Astrocyte of the spinal cord (primary cell): ENCODE data around the gene TFR2.

Experiments used
- DNase-seq: peaks from one replicate; pipeline ENCODE4 v3.0.0; 2011; ENCODE audit warnings: low read depth, low spot score
- H3K4me3 ChIP-seq: 2 replicates; pipeline ENCODE4 v1.5.1; 2011; ENCODE audit warnings: low read depth, mild to moderate bottlenecking, low read length, moderate library complexity
- CTCF ChIP-seq: IDR thresholded peaks from 2 replicates; pipeline ENCODE4 v1.5.1; 2012; ENCODE audit warnings: low read depth, mild to moderate bottlenecking, low read length, inconsistent platforms
- in situ Hi-C: cut with HindIII; loops from 2 replicates; pipeline ENCODE4 v1.10.0; 2017; ENCODE audit warnings: low sequenced_read_pairs

Gene TFR2

DNA sequence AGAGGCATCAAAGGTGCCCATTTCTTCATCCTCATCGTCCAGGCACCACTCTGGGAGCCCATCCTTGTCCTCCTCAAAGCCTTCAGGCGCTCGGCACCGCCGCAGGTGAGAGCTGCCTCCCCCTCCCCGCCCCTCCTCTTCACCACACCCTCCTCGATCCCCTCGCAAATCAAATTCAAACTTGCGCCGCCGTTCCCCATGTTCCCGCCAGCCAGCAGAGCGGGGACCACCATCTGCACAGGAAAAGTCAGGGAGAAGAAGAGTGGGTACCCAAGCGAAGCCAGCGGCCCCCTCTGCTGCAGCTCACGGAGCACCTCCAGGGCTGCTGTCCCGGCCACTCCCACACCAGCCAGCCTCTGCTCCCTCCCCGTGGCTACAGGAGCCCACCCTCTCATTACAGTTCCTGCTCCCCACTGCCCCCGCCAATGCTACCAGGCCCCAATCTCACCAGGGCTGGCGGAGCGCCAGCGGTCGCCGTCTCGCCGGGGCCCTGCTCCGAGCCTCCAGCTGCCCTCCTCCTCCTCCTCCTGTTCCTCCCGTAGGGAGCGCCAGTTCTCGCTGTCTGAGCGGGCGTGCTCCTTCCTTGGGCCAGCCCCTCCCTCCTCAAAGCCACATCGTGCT, 45.0 kb upstream of the TFR2 start:
- no peak for TF ChIP-seq CTCF
- in situ Hi-C loops = no loop called here
- H3K4me3 ChIP-seq = no peak overlapping the region

GRCh38 chr7:100685631-100686145, 44.3 kb upstream of the TFR2 start:
- H3K4me3 ChIP-seq = no peak overlapping the region

More for the DNA sequence above, 45.0 kb upstream of the TFR2 start:
- no peak for DNase-seq

DNA sequence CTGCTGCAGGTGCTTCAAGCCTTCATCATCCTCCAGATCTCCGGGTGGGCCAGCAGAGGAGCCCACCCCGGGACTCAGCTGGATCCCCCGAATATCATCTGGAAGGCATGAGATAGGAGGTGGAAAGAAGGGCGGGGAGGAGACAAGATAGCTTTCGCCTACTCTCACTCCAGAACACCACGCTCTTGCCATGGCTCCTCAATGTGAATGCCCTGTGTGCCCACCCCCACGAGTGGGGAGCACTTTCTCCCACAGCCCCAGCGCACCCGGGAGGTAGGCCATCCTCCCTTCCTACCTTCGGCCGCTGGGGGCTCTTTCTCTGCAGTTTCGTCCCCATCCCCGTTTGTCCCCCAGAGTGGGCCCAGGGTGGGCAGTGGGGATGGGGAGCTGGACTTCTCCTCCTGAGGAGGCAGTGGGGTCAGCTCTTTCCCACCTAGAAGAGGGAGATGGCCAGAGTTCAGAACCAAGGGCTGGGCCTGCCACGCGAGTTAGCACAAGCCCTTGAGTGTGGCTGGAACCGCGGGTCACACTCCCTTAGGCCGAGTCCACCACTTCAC, 43.8 kb upstream of the TFR2 start:
- H3K4me3 ChIP-seq = no peak overlapping the region
- no peak for DNase-seq
- in situ Hi-C loops = no loop called here
- no peak for TF ChIP-seq CTCF

More at GRCh38 chr7:100685631-100686145, 44.3 kb upstream of the TFR2 start:
- in situ Hi-C loops = no loop called here
- no peak for TF ChIP-seq CTCF
- no peak for DNase-seq

DNA sequence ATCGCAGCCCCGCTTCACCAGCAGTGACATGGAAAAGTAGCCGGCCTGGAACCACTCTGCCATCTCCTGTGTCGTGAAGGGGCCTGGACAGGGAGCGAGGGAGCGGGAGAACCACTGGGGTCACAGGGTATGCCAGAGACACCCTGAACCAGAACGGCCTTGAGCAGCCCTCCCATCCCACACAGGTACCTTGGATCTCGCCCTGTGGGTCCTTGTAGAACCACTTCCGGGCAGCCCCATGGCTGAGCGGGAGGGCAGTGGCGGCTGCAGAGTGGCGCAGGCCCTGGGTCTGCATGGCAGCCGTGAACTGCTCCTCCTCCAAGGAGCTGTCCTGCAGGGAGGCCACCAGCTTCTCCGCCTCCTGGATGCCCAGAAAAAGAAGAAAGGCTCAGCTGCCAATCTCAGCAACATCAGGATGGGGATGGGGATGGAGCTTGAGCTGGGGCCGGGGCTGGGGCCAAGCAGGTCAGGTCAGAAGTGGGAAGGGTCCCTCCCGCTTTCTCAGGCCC, 43.2 kb upstream of the TFR2 start:
- H3K4me3 ChIP-seq = no peak overlapping the region
- no peak for TF ChIP-seq CTCF
- no peak for DNase-seq
- in situ Hi-C loops = no loop called here

DNA sequence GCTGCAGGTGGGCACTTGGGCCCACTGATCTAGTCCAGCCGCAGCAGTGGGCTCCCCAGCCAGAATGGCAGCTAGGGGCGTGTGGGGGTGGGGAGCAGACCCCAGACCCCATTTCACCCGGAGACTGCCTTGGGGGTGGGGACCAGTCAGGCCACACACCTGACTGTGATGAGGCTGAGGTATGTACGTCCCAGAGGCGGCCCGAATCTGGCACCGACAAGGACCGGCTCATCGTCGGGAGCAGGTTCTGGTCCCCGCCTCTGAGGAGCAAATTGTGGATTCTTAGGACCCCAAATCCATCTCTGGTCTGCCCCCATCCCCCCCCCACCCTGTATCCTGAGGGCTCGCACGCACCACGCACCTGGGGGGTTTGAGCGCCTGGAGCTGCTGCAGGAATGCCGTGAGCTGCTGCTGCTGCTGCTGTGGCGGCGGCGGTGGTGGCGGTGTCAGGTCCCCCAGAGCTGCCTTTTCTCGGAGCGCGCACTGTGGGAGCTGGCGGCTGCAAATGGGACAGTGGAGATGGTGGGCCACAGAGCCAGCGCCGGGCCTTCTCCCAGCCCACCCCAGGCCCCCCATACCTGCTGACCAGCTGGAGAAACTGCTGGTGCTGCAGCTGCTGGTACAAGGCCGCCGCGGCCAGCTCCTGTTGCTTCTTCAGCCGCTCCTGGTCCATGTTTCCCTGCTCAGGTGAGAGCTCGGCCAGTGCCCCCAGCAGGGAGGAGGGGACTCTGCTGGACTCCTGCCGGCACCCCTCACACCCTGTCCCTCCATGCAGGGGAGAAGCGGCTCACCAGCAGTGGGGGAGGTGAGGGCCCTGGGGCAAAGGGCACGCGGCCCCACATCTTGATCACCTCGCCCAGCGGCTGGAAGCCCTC, 42.5 kb upstream of the TFR2 start:
- no peak overlapping the region for H3K4me3 ChIP-seq
- no peak for TF ChIP-seq CTCF
- no peak for DNase-seq
- in situ Hi-C loops = no loop called here

DNA sequence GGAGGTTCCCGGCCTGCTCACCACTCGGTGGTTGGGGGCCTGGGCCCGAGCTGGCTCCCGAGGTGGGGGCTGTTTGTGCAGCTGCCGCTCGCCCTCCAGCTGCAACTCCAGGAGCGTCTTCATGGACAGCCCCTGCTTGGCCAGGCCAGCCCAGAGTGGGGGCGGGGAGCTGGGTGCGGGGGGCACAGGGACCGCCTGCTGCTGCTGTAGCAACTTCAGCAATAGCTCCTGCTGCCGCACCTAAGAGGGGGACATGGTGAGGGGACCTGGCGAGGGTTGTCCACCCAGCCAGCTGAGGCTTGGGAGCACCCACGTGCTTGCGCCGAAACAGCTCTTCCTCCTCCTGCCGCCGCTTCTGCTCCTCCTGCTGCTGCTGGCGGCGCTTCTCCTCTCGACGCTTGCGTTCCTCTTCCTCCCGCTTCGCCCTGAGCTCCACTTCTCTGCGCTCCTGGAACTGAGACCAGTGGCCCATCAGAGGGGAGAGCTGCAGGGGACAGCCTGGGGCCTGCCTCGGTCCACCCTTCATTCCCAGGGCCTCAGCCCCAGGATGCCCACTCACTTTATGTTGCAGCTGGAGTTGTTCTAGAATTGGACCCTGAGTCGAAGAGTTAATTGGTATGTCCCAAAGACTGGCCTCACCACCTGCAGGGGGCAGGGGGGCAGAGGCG, 41.8 kb upstream of the TFR2 start:
- TF ChIP-seq CTCF = peak; percentile 19
- in situ Hi-C loops = no loop called here
- no peak overlapping the region for H3K4me3 ChIP-seq
- no peak for DNase-seq
